Raji (cell line): ENCODE results near the gene IGF2BP1.

Experiments
- POLR2A ChIP-seq: IDR thresholded peaks from 2 replicates; pipeline ENCODE4 v1.6.1; 2011; ENCODE audit warnings: low read depth, low read length, control low read depth; ENCODE audit not compliant: insufficient read depth

The IGF2BP1 gene

DNA sequence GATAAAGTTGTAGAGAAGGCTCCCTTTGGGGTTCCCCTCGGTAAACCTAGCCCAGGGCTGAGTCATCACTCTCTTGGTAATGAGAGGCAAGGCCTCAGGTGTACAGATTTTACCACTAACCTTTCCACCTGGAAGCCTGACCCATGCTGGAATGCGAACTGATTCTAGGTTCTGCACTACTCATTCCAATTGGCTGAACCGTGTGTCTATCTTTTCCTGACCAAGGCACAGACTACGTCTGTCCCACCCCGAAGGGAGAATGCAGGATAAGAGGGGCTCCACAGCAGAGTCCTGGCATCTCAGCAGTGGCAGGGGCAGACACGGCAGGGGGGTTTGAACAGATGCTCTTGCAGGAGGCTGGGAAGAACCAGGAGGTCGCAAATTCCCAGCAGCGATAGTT is 70.0 kb downstream of the IGF2BP1 start:
- no peak for TF ChIP-seq POLR2A

- no peak for TF ChIP-seq POLR2A
Measured at GRCh38 chr17:49069585-49070273, 72.5 kb downstream of the IGF2BP1 start.

DNA sequence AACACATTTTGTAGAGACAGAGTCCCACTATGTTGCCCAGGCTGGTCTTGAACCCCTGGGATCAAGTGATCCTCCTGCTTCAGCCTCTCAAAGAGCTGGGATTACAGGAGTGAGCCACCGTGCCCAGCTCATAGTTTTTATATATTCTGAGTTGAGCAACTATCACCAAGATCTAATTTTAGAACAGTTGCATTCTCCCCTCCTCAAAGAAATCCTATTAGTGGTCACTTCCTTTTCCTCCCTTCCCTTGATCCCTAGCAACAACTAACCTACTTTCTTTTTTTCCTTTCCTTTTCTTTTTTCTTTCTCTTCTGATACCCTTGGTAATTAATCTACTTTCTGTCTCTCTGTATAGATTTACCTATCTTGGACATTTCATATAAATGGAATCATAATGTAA is 73.9 kb downstream of the IGF2BP1 start:
- TF ChIP-seq POLR2A: no peak

GRCh38 chr17:49074851-49075540 is 77.8 kb downstream of the IGF2BP1 start:
- no peak for TF ChIP-seq POLR2A

DNA sequence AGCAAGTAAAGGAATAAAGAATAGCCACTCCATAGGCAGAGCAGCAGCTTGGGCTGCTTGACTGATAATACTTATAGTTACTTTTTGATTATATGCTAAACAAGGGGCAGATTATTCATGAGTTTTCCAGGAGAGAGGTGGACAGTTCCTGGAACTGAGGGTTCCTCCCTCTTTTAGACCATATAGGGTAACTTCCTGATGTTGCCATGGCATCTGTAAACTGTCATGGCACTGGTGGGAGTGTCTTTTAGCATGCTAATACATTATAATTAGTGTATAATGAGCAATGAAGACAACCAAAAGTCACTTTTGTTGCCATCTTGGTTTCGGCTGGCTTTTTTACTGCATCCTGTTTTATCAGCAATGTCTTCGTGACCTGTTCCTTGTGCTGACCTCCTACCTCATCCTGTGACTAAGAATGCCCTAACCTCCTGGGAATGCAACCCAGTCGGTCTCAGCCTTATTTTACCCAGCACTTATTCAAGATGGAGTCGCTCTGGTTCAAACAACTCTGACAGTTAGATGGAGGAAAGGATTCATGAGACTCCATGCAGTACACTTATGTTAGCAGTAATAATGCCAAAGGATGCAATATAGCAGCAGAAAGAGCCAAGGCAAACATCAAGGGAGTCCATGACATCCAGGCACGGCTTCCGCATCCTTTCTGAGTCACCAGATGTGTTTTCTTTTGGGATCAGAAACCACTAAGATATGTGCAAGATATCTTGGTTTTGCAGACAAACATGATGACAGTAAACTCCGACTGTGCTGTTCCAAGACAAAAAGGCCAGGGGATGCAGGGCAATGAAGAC is 79.6 kb downstream of the IGF2BP1 start:
- TF ChIP-seq POLR2A: no peak

DNA sequence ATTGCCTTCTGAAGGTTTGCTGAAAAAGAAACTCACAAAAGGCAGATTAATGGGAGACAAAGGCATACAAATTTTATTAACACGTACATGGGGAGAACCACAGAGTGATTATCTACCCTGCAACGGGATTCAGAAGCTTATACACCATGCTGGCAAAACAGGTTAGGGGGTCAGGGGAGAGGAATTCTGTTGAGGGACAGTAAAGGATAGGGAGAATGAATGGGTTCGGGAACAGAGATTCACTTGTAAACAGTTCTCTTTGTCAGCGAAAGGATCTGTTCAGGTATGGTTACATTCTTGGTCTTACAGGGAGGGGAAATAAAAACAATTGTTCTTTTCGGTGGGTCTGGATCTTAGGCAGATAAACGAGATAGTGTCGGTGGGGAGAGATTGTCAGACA is 81.1 kb downstream of the IGF2BP1 start:
- no peak for TF ChIP-seq POLR2A

DNA sequence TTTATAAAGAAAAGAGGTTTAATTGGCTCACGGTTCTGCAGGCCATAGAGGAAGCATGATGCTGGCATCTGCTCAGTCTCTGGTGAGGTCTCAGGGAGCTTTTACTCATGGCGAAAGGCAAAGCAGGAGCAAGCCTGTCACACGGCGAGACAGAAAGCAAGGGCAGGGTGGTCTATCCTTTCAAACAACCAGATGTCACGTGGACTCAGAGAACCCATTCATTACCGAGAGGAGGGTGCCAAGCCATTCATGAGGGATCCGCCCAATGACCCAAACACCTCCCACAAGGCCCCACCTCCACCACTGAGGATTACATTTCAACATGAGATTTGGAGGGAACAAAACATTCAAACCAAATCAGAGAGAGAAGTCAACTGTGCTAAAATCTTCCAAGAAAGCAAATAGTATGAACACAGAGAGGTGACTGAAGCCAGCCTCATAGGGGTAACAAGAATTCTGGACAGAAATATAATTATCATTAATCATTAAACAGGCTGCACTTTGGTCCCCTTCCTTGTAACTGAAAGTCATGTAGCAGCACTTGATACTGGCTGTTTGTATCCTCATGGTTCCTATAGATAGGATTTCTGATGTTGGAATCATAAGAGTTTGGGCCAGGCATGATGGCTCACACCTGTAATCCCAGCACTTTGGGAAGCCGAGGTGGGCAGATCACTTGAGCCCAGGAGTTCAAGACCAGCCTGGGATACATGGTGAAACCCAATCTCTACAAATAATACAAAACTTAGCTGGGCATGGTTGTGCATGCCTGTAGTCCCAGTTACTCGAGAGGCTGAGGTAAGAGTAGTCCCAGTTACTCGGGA is 82.9 kb downstream of the IGF2BP1 start:
- no peak for TF ChIP-seq POLR2A

GRCh38 chr17:49082231-49082630 is 85.0 kb downstream of the IGF2BP1 start:
- TF ChIP-seq POLR2A: no peak

DNA sequence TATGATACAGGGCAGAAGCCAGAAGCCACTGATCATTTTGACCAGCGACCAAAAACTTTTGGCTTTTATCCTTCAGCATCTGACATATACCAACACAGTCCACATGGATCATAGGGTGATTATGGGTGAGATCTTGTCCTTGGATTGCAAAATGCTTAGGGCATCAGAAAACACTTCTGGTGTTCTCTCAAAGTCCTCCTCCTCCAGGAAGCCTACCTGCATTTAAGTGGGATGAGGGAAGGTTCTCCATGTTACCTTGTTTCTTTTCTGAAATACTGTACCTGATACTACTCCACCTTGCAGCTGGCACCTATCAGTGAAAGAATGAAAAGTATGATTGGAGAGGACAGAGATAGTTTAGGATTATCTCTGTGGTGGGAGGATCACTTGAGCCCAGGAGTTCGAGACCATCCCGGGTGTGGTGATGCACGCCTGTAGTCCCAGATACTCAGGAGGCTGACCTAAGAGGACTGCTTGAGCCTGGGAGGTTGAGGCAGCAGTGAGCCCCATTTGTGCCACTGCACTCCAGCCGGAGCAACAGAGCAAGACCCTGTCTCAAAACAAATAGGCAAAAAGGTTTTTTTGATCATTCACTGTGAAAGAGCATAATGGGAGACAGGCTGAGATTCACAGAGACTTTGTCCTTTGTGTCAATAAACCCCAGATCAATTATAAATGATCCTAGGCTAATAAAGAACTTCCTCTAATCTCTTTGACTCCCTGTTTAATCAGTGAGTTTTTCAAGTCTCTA is 88.6 kb downstream of the IGF2BP1 start:
- TF ChIP-seq POLR2A: no peak

GRCh38 chr17:49086316-49086605 is 89.1 kb downstream of the IGF2BP1 start:
- no peak for TF ChIP-seq POLR2A

DNA sequence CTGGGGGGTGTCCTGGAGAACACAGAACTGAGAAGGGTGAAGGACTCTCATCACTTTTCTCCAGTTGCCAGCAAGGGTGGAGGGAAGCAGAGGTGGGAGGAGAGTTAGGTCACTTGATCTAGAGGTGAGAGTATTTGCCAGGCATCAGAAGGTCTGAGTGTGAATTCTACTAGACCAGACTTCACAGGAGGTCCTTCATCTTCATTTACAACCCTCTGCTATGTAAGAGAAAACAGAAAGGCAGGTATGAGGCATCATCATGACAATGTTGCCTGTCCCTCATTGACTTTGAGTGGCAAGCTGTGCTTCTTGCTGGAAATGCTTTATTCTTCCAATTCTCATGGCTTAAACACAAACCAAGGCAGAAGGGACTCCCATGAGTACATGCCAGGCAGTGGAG is 89.5 kb downstream of the IGF2BP1 start:
- TF ChIP-seq POLR2A: no peak

GRCh38 chr17:49089094-49089493 is 91.9 kb downstream of the IGF2BP1 start:
- no peak for TF ChIP-seq POLR2A

- no peak for TF ChIP-seq POLR2A
Measured at GRCh38 chr17:49090878-49091594, 93.9 kb downstream of the IGF2BP1 start.

GRCh38 chr17:49093131-49093530 is 95.9 kb downstream of the IGF2BP1 start:
- no peak for TF ChIP-seq POLR2A
